ENCODE results near the gene PHKA2.

DNA sequence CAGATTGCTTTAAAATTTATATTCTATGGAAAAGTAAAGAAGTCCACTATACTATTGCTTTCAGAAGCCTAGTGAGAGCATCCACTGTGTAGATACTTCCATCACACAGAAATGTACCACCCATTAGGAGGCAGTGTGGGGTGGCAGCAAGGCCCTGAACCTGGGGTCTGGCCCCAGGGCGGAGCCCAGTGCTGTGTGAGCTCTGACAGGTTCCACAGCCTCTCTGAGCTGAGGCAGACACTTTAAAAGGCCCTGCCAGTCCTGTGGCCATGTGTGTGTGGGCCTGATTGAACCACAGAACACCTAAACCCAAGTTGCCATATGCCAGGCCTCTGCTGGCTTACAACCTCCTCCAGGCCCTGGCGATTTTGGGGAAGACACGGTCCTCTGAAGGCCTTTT is 49.2 kb downstream of the PHKA2 start:
- TF ChIP-seq, protein P1, sequence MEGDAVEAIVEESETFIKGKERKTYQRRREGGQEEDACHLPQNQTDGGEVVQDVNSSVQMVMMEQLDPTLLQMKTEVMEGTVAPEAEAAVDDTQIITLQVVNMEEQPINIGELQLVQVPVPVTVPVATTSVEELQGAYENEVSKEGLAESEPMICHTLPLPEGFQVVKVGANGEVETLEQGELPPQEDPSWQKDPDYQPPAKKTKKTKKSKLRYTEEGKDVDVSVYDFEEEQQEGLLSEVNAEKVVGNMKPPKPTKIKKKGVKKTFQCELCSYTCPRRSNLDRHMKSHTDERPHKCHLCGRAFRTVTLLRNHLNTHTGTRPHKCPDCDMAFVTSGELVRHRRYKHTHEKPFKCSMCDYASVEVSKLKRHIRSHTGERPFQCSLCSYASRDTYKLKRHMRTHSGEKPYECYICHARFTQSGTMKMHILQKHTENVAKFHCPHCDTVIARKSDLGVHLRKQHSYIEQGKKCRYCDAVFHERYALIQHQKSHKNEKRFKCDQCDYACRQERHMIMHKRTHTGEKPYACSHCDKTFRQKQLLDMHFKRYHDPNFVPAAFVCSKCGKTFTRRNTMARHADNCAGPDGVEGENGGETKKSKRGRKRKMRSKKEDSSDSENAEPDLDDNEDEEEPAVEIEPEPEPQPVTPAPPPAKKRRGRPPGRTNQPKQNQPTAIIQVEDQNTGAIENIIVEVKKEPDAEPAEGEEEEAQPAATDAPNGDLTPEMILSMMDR (IDR thresholded peaks at IDR 0.05): no peak
- no peak for TF ChIP-seq POLR2A (IDR thresholded peaks at IDR 0.05)
